Breast epithelium (tissue), 4 donors: ENCODE results near the gene TEX2. TPM values are rescaled to one million over a fixed set of nuclear protein-coding genes. Genes with fewer than 3 reads are reported as not detected.
"Not testable (repeated sequence)": the region's sequence is repeated elsewhere in the genome, so short reads cannot be mapped to it uniquely, and the experiment has no call there.

ENCODE experiments used
- DNase-seq, 2 donors: peaks; one replicate each; pipeline ENCODE4 v3.0.0-alpha.2; 2019; ENCODE audit warnings: low spot score in 2 of 2
- H3K27ac ChIP-seq, 2 donors: fragments of 200-600 bp; sonication (generic) in 1 of 2; one replicate each; pipeline ENCODE4 v1.5.1; 2016 to 2019; ENCODE audit warnings: mild to moderate bottlenecking in 1 of 2
- H3K27me3 ChIP-seq, 2 donors: fragments of 200-600 bp; sonication (generic) in 1 of 2; one replicate each; pipeline versions ENCODE4 v1.5.1 to v1.6.0; 2017 to 2019; ENCODE audit warnings: control low read depth in 1 of 2, mild to moderate bottlenecking in 1 of 2
- H3K36me3 ChIP-seq: fragments of 200-600 bp; one replicate; pipeline ENCODE4 v1.5.1; 2019
- H3K4me1 ChIP-seq, 2 donors: fragments of 200-600 bp; sonication (generic); one replicate each; pipeline ENCODE4 v1.5.1; 2016 to 2019; ENCODE audit warnings: control low read depth in 1 of 2
- H3K4me3 ChIP-seq, 3 donors: fragments of 200-600 bp; sonication (generic); 1 replicate in 2 of 3; 2 replicates in 1 of 3; pipeline ENCODE4 v1.5.1; 2016 to 2019; ENCODE audit warnings: mild to moderate bottlenecking in 3 of 3, moderate library complexity in 2 of 3
- H3K9me3 ChIP-seq, 2 donors: fragments of 200-600 bp; sonication (generic) in 1 of 2; one replicate each; pipeline ENCODE4 v1.5.1; 2016 to 2019; ENCODE audit warnings: control low read depth in 1 of 2
- POLR2A ChIP-seq: fragments of 450-650 bp; IDR thresholded peaks from one replicate; pipeline ENCODE4 v1.6.1; 2016; ENCODE audit warnings: antibody characterized with exemption, mild to moderate bottlenecking, moderate library complexity
- POLR2AphosphoS5 ChIP-seq, 3 donors: sonication (generic); formaldehyde crosslinking; IDR thresholded peaks; one replicate each; pipeline ENCODE4 v1.6.1; 2017; ENCODE audit warnings: antibody characterized with exemption in 3 of 3
- intact Hi-C: fragments of 100-400 bp; cut with DNase I; formaldehyde crosslinking; loops from one replicate; pipeline ENCODE4 v1.15.1; 2023; ENCODE audit warnings: low total_unique reads
- total RNA-seq, 3 donors: library from RNA; depleted of rRNA; stranded (reverse); fragments of >200 nt; gene quantifications; one replicate each; pipeline ENCODE4 v1.1.0, GENCODE V29; 2016
- TF ChIP-seq, protein P1 (sequence below), 3 donors: fragments of 450-650 bp; IDR thresholded peaks; one replicate each; pipeline ENCODE4 v1.5.1; 2016 to 2017; ENCODE audit warnings: antibody characterized with exemption in 3 of 3, mild to moderate bottlenecking in 3 of 3, moderate library complexity in 3 of 3

The TEX2 gene
- total RNA-seq, 3 donors from 2014 or later = 47.5 to 70.7 (median 69.6) TPM

DNA sequence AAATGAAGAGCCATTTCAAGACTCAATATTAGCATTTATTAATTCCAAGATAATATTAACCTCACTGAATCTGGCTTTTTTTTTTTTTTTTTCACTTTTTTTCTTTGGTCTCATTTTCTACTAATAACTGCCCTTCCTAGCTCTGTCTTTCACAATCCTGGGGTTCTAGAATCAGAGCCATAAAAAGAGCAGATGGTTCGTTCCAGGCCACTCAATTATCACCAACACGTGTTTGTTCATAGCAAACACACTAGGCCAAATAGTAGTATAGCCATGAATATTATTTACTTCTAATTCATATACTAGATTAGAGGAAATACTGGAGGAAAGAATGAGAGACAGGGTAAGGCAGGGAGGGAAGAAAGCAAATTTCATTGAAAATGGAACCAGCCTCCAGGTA is 39.8 kb downstream of the TEX2 start:
- Histone ChIP-seq H3K27ac (no peak overlapping the region), H3K4me3 (no peak overlapping the region), H3K9me3 (no peaks in the 10 kb centered on the region), H3K36me3 (no peaks in the 10 kb centered on the region), H3K27me3 (no peaks in the 10 kb centered on the region), H3K4me1 (no peaks in the 10 kb centered on the region)
- TF ChIP-seq POLR2AphosphoS5 (IDR thresholded peaks at IDR 0.05) (no peak), POLR2A (no peak)
- TF ChIP-seq, protein P1, sequence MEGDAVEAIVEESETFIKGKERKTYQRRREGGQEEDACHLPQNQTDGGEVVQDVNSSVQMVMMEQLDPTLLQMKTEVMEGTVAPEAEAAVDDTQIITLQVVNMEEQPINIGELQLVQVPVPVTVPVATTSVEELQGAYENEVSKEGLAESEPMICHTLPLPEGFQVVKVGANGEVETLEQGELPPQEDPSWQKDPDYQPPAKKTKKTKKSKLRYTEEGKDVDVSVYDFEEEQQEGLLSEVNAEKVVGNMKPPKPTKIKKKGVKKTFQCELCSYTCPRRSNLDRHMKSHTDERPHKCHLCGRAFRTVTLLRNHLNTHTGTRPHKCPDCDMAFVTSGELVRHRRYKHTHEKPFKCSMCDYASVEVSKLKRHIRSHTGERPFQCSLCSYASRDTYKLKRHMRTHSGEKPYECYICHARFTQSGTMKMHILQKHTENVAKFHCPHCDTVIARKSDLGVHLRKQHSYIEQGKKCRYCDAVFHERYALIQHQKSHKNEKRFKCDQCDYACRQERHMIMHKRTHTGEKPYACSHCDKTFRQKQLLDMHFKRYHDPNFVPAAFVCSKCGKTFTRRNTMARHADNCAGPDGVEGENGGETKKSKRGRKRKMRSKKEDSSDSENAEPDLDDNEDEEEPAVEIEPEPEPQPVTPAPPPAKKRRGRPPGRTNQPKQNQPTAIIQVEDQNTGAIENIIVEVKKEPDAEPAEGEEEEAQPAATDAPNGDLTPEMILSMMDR (IDR thresholded peaks at IDR 0.05) = no peak
- intact Hi-C loops = no loop called here
- no peak for DNase-seq

DNA sequence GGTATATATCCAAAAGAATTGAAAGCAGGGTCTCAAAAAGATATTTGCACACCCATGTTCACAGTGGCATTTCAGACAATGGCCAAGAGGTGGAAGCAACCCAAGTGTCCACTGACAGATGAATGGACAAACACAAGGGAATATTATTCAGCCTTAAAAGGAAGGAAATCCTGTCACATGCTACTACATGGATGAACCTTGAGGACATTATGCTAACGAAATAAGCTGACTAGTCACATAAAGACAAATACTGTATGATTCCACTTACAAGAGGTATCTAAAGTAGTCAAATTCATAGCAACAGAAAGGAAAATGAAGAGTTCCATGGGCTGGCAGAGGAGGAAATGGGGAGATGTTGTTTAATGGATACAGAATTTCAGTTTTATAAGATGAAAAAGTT is 41.4 kb downstream of the TEX2 start:
- TF ChIP-seq POLR2AphosphoS5 (IDR thresholded peaks at IDR 0.05) (no peak), POLR2A (no peak)
- TF ChIP-seq, protein P1 (IDR thresholded peaks at IDR 0.05) = no peak
- Histone ChIP-seq H3K9me3 (no peaks in the 10 kb centered on the region), H3K27me3 (no peaks in the 10 kb centered on the region), H3K4me3 (no peak overlapping the region), H3K4me1 (peaks cover 3 to 9% of the 10 kb centered on the region in 2 donors), H3K36me3 (no peaks in the 10 kb centered on the region), H3K27ac (no peak overlapping the region)
- intact Hi-C loops = loop anchor here (2.0 kb wide), 1 partner anchor 77 kb away; no protein-coding TSS in a partner anchor
- DNase-seq = no peak

DNA sequence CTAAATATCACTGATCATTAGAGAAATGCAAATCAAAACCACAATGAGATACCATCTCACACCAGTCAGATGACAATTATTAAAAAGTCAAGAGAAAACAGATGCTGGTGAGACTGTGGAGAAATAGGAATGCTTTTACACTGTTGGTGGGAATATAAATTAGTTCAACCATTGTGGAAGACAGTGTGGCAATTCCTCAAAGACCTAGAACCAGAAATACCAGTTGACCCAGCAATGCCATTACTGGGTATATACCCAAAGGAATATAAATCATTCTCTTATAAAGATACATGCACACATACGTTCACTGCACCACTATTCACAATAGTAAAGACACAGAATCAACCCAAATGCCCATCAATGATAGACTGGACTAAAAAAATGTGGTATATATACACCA is 42.5 kb downstream of the TEX2 start:
- intact Hi-C loops = loop anchor here (2.0 kb wide), 1 partner anchor 76 kb away; no protein-coding TSS in a partner anchor

DNA sequence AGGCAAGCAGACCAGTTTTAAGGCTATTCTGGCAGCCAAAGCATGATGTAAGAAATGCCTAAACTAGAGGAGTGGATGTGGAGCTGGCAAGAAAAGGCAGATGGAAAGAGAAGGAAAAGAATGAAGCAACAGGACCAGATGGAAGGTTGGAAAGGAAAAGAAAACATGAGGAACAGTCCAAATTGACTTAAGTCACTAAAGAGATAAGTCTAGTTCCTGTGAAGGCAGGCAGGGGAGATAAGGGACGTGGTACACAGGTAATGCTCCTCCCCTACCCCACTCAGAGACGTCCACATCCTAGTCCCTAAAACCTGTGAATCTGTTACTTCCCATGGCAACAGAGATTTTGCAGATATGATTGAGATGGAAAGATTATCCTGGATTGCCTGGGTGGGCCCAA is 43.5 kb downstream of the TEX2 start:
- no peak for TF ChIP-seq POLR2A
- TF ChIP-seq, protein P1 (IDR thresholded peaks at IDR 0.05) = no peak
- TF ChIP-seq POLR2AphosphoS5 (IDR thresholded peaks at IDR 0.05) = no peak
- intact Hi-C loops = no loop called here
- H3K4me3 ChIP-seq = no peak overlapping the region
- no peaks in the 10 kb centered on the region for H3K9me3 ChIP-seq
- no peaks in the 10 kb centered on the region for H3K27me3 ChIP-seq
- H3K36me3 ChIP-seq = no peaks in the 10 kb centered on the region
- no peak overlapping the region for H3K27ac ChIP-seq
- DNase-seq = no peak
- peaks cover 7 to 12% of the 10 kb centered on the region in 2 donors for H3K4me1 ChIP-seq

More for the DNA sequence above, 42.5 kb downstream of the TEX2 start:
- H3K36me3 ChIP-seq, H3K27me3 ChIP-seq, H3K4me3 ChIP-seq, H3K9me3 ChIP-seq, DNase-seq, H3K27ac ChIP-seq: not testable (repeated sequence)
- peaks cover 7 to 12% of the 10 kb centered on the region in 2 donors for H3K4me1 ChIP-seq

DNA sequence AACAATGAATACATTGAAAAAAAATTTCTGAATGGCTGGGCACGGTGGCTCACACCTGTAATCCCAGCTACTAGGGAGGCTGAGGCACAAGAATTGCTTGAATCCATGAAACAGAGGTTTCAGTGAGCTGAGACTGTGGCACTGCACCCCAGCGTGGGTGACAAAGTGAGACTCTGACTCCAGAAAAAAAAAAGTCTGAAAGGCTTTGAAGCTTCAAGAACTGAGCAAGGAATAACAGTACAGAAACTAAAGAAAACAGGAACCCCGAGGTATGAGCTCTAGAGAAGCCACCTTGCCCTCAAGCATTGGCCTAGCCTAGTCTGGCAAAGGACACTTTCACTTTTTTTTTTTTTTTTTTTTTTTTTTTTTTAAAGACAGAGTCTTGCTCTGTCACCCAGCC is 45.0 kb downstream of the TEX2 start:
- TF ChIP-seq POLR2AphosphoS5 (IDR thresholded peaks at IDR 0.05) (no peak), POLR2A (no peak)
- TF ChIP-seq, protein P1 (IDR thresholded peaks at IDR 0.05) = no peak
- intact Hi-C loops = no loop called here
- no peaks in the 10 kb centered on the region for H3K27me3 ChIP-seq
- H3K36me3 ChIP-seq = no peaks in the 10 kb centered on the region
- no peak overlapping the region for H3K4me3 ChIP-seq
- H3K4me1 ChIP-seq = peaks cover 7 to 12% of the 10 kb centered on the region in 2 donors
- peak overlapping the region; percentile 82 to 87 for H3K27ac ChIP-seq
- DNase-seq = no peak
- no peaks in the 10 kb centered on the region for H3K9me3 ChIP-seq

GRCh38 chr17:64217249-64217691 is 45.8 kb downstream of the TEX2 start:
- TF ChIP-seq, protein P1 (IDR thresholded peaks at IDR 0.05) = no peak
- TF ChIP-seq POLR2A (no peak), POLR2AphosphoS5 (IDR thresholded peaks at IDR 0.05) (no peak)
- no peak overlapping the region for H3K4me3 ChIP-seq
- no peaks in the 10 kb centered on the region for H3K9me3 ChIP-seq
- DNase-seq = no peak
- H3K4me1 ChIP-seq = peaks cover 7 to 12% of the 10 kb centered on the region in 2 donors
- H3K27me3 ChIP-seq = no peaks in the 10 kb centered on the region
- H3K27ac ChIP-seq = peak overlapping the region; percentile 82 to 87
- intact Hi-C loops = no loop called here
- H3K36me3 ChIP-seq = no peaks in the 10 kb centered on the region
